Inferior parietal cortex (tissue), 1 donor: ENCODE data around the gene NDUFB2.
"Not testable (repeated sequence)": the region's sequence is repeated elsewhere in the genome, so short reads cannot be mapped to it uniquely, and the experiment has no call there.

Experiments
- DNase-seq: peaks from one replicate; pipeline ENCODE4 v3.0.0-alpha.2; 2016; ENCODE audit errors: extremely low spot score

The NDUFB2 gene

GRCh38 chr7:140734729-140735128 is 38.2 kb downstream of the NDUFB2 start:
- DNase-seq = no peak

GRCh38 chr7:140738280-140738679 is 41.8 kb downstream of the NDUFB2 start:
- no peak for DNase-seq

GRCh38 chr7:140743255-140743654 is 46.7 kb downstream of the NDUFB2 start:
- DNase-seq = not testable (repeated sequence)

- no peak for DNase-seq
These were observed 47.5 kb downstream of the NDUFB2 start for GRCh38 chr7:140744005-140744404.

GRCh38 chr7:140745266-140746058 is 49.0 kb downstream of the NDUFB2 start:
- DNase-seq = no peak

- DNase-seq = no peak
These were observed 50.2 kb downstream of the NDUFB2 start for GRCh38 chr7:140746751-140747150.

GRCh38 chr7:140752533-140752932 is 56.0 kb downstream of the NDUFB2 start:
- DNase-seq = no peak

- DNase-seq = no peak
These were observed 58.0 kb downstream of the NDUFB2 start for GRCh38 chr7:140754506-140754905.
